Activated CD8-positive, alpha-beta T cell treated with anti-CD3 and anti-CD28 coated beads, Interleukin-2, amount 10 ng/mL, durations not matched to agents 7 days and 5 days (primary cell): Measurements from ENCODE around the gene UBTD1. TPM values are rescaled to one million over a fixed set of nuclear protein-coding genes. Genes with fewer than 3 reads are reported as not detected.

ENCODE experiments used
- ATAC-seq: fragments of 150-1000 bp; cut with Tn5 transposase; one replicate; pipeline ENCODE4 v1.10.0; 2021; ENCODE audit warnings: moderate library complexity
- CTCF ChIA-PET: fragments of 350-600 bp; sonication (Branson Sonifier 250); formaldehyde crosslinking; loops from one replicate; lab custom pipeline; 2021; ENCODE audit warnings: antibody characterized with exemption; lab: Charles Lee
- POLR2A ChIA-PET: fragments of 350-600 bp; sonication (Branson Sonifier 250); formaldehyde crosslinking; loops from one replicate; lab custom pipeline; 2021; ENCODE audit warnings: antibody characterized with exemption; lab: Charles Lee
- DNase-seq: peaks from one replicate; pipeline ENCODE4 v3.0.0-alpha.2; 2020
- H3K27ac Mint-ChIP-seq: one replicate; pipeline ENCODE4 v1.8.0; 2021; ENCODE audit warnings: mild to moderate bottlenecking, mixed read lengths
- H3K27me3 Mint-ChIP-seq: one replicate; pipeline ENCODE4 v1.8.0; 2021; ENCODE audit warnings: low read depth, mixed read lengths
- H3K36me3 Mint-ChIP-seq: one replicate; pipeline ENCODE4 v1.8.0; 2021; ENCODE audit warnings: low read depth, mixed read lengths
- H3K4me1 Mint-ChIP-seq: one replicate; pipeline ENCODE4 v1.8.0; 2021; ENCODE audit warnings: low read depth, mixed read lengths
- H3K4me3 Mint-ChIP-seq: one replicate; pipeline ENCODE4 v1.8.0; 2021; ENCODE audit warnings: mild to moderate bottlenecking, mixed read lengths
- H3K9me3 Mint-ChIP-seq: one replicate; pipeline ENCODE4 v1.8.0; 2022; ENCODE audit warnings: mixed read lengths; ENCODE audit not compliant: insufficient read depth
- total RNA-seq, 2 experiments: library from RNA; stranded (reverse); gene quantifications; one replicate each; pipeline ENCODE4 v1.2.3, GENCODE V29; 2021

The UBTD1 gene
- total RNA-seq, 2 experiments from 2014 or later: 0.58 to 1.1 TPM

DNA sequence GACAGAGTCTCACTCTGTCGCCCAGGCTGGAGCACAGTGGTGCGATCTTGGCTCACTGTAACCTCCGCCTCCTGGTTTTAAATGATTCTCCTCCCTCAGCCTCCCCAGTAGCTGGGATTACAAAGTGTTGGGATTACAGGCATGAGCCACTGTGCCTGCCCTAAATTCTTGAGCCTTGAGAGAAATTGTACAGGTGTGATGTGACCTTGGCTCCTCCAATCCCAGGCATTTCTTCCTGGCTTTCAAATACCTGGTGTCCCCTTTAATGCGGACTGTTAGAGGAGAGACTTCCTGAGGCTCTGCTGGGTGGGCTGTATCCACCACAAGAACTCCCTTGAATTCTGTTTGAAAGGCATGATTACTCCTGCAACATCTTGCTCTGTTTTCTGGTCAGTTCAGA is 119.6 kb downstream of the UBTD1 start:
- Mint-ChIP-seq H3K4me1 (no peaks in the 10 kb centered on the region), H3K27me3 (no peaks in the 10 kb centered on the region), H3K36me3 (no peaks in the 10 kb centered on the region), H3K27ac (no peak overlapping the region), H3K9me3 (no peaks in the 10 kb centered on the region), H3K4me3 (no peak overlapping the region)
- DNase-seq: no peak
- POLR2A ChIA-PET: no interaction called here
- CTCF ChIA-PET: no interaction called here
- ATAC-seq: no peak

- ChIA-PET POLR2A (no interaction called here), CTCF (no interaction called here)
- Mint-ChIP-seq H3K4me1 (no peaks in the 10 kb centered on the region), H3K27me3 (no peaks in the 10 kb centered on the region), H3K4me3 (no peak overlapping the region), H3K27ac (no peak overlapping the region), H3K9me3 (no peaks in the 10 kb centered on the region), H3K36me3 (no peaks in the 10 kb centered on the region)
- DNase-seq: no peak
- no peak for ATAC-seq
These were observed 120.0 kb downstream of the UBTD1 start for GRCh38 chr10:97618733-97619132.

Other genes with a start within 250 kb of the UBTD1 start
- 10 to 100 TPM; 42.6 to 51.2 TPM for gene ARHGAP19, start 206.3 kb upstream of the UBTD1 start, total RNA-seq
- 1 to 10 TPM; 4.2 to 4.4 TPM for gene FRAT1, start 179.7 kb upstream of the UBTD1 start, total RNA-seq
- gene FRAT2, start 164.2 kb upstream of the UBTD1 start, total RNA-seq: 10 to 100 TPM; 10.0 to 10.4 TPM
- gene RRP12, start 97.6 kb upstream of the UBTD1 start, total RNA-seq: 10 to 100 TPM; 30.9 to 35.6 TPM
- gene PGAM1, start 72.7 kb upstream of the UBTD1 start, total RNA-seq: 100 to 1,000 TPM; 517 to 529 TPM
- 10 to 100 TPM; 47.1 to 48.2 TPM for gene EXOSC1, start 52.9 kb upstream of the UBTD1 start, total RNA-seq
- 10 to 100 TPM; 35.8 to 36.2 TPM for gene ZDHHC16, start 52.7 kb upstream of the UBTD1 start, total RNA-seq
- gene MMS19, start 502 bp upstream of the UBTD1 start, total RNA-seq: 10 to 100 TPM; 71.7 to 73.3 TPM
- under 1 TPM in 1 of 2 experiments, not detected in 1; 0.26 TPM for gene ANKRD2, start 73.9 kb downstream of the UBTD1 start, total RNA-seq
- gene HOGA1, start 85.5 kb downstream of the UBTD1 start, total RNA-seq: not detected
- not detected for gene C10orf62, start 90.8 kb downstream of the UBTD1 start, total RNA-seq
- gene MORN4, start 134.6 kb downstream of the UBTD1 start, total RNA-seq: 1 to 10 TPM; 1.1 to 1.2 TPM
- gene PI4K2A, start 141.7 kb downstream of the UBTD1 start, total RNA-seq: 1 to 10 TPM; 8.9 to 9.5 TPM
- 1 to 10 TPM; 1.1 to 1.7 TPM for gene AVPI1, start 188.3 kb downstream of the UBTD1 start, total RNA-seq
- 1 to 10 TPM; 2.2 to 2.4 TPM for gene MARVELD1, start 214.8 kb downstream of the UBTD1 start, total RNA-seq
- 10 to 100 TPM; 23.8 to 27.3 TPM for gene ZFYVE27, start 238.2 kb downstream of the UBTD1 start, total RNA-seq